HG02943 (cell line): ENCODE results near the gene FTO.

ENCODE experiments used
- ATAC-seq: cut with Tn5 transposase; IDR thresholded peaks from one replicate; pipeline ENCODE4 v1.9.1; 2021; ENCODE audit warnings: mild to moderate bottlenecking, low read depth, moderate library complexity; ENCODE audit not compliant: unreplicated experiment

FTO gene

DNA sequence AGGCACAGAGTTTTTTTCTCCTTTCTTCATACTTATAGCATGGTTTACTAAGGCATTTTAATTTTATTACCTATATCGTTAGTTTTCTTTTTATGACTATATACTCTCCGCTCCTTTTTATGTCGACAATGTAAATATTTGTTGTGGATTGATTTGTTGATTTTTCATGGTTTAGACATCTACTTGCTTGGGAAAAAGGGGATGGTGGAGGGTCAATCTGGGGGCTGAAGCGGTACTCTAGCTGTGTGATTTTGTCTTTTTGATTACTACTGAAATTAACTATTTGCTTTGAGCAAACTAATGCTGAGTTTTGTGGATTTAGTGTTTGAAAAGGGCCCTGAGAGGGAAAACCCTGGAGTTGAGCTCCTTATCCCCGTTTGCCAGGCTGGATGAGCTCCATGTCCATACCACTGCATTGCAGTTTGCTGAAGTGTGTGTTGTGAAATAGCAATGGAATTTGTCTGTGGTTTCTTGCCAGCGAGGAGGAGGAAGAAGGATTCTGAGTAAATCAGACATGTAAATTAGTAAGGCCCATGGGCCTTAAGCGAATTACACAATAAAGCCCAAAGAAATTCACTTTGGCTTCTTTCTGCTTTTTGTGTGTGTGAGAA lies 72.0 kb downstream of the FTO start:
- no peak for ATAC-seq

DNA sequence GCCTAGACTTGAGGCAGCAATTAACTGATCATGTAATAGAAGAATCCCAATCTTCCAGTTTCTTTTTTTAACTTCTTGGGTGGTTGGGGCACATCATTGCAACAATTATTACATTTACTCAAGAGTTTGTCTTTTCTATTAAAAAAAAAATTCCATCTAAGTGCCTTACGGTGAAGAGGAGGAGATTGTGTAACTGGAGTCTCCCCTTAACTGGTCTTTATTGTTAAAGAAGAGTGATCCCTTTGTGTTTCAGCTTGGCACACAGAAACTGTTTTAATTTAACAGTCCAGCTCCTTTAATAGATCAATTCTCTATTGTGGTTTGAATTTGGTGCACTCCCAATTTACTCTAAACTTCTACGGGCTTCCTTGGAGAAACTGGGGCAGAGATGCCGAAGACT lies 75.2 kb downstream of the FTO start:
- no peak for ATAC-seq

DNA sequence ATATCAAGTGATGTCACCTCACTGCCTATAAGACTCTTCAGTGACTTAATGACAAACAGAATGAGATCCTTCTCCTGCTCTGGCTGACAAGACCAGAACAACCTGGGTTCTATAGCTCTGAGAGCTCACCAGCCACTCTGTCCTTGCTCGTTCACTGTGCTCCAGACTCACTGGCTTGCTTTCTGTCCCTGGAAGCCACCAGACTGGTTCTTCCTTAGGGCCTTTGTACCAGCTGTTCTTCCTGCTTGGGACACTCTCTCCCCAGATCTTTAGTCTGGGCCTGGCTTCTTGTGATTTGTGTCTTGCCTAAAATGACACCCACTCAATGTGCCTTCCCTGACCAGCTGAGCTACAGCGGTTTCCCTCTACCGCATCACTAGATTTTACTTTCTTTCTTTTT lies 76.1 kb downstream of the FTO start:
- ATAC-seq, result no peak

DNA sequence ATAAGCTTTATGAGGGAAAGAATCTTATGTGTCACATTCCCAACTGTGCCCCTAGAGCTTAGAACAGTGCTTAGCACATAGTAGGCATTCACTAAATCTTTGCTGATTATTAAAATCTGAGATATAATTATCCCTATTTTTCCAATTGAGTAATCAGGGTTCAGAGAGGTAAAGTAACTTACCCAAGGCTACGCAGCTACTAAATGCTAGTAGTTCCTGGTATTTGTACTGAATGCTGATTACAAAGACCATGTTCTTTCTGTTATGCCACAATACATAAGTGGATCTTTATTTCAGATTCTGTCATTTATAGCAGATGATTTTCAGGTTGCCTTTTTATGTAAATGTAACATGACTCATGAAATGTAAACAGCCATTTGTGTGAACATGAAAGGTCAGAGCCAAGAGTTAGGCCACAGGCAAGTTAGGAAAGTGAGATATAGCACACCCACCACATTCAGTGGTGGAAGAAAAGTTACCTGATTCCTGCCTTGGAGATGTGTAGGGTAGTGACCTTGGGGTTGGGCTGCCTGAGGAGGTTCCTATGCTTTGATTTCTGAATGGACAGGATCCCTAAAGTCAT lies 77.2 kb downstream of the FTO start:
- ATAC-seq, result no peak

DNA sequence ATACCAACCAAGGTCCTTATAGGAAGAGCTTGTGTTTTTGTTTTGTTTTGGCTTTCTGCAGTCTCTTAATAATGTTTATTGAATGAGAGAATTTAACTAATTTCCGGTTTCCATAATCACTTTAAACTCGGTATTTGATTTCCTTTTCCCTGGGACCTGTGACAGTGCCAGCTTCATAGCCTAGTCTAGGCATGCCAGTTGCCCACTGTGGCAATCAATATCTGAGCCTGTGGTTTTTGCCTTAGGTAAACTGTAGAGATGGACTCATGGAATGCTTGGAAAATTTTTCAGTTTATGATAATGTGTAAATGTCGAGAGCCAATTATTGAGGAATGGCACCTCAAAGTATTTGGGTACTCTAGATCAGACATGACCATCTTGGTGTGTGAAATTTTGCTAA lies 78.2 kb downstream of the FTO start:
- no peak for ATAC-seq

DNA sequence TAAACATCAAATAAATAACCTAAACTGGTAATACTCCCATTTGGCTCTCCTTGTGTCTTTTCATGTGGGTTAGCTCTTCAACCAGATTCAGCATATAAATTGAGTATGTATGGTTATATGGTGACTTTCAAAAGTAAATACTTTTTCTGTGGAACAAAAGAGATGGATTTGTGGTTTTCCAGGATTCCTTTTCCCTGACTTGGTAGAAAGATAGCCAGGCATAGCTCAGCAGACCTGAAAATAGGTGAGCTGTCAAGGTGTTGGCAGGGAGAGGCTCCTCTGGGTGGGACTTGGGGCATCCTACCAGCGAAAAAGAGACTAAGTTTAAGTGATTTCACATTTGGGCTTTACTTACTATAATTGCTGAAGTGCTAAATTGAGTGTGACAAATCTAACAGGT lies 80.3 kb downstream of the FTO start:
- ATAC-seq, result no peak

DNA sequence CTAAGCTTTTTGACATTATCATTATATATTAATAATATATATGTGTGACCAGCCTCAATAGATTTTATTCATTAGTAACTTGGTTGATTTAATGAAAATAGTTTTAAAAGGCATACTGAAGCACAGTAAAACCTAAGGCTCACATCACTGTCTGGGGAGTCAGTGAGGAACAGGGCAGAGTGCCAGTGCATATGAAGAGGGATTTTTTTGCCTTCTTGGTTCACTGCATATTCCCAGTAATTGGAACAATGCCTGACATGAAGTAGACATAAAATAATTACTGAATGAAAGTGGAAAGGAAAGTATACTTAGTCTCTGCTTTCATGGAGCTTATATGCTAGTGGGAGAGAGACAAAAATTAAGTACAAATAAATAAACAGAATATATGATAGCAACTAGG lies 81.1 kb downstream of the FTO start:
- ATAC-seq, result no peak

DNA sequence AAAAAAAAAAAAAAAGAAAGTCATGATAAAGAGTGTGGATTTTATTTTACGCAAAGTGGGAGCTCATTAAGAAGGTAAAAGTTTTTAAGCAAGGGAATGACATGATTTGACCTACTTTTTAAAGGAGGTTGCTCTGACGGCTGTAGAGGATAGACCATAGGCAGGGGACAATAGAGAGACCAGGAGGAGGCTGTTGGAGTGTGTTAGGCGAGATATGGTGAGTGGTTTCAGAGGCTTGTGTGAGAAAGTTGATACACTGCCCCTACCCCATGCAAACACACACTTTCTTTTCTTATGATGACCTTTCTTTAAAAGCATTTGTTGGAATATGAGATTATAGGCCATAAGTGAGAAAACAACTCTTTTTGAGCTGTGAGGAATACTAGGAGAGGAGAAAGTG lies 82.0 kb downstream of the FTO start:
- ATAC-seq, result no peak

DNA sequence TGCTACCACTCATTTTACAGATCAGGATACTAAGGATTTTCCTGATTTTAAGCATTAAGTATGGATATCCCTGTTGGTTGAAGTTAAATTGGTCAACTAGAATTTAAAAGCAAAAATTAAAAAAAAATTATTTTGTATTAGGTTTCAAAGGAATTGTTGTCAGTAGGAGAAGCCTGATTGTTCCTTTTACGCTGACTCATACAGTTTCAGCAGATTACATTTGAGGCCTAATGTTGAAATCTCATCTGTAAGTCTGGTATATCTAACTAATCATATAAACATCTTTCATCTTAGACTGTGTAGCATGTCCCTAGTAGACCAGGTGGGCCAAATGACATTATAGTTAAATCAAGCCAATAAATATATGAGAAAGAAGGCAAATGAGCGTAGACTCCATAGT lies 83.5 kb downstream of the FTO start:
- no peak for ATAC-seq

DNA sequence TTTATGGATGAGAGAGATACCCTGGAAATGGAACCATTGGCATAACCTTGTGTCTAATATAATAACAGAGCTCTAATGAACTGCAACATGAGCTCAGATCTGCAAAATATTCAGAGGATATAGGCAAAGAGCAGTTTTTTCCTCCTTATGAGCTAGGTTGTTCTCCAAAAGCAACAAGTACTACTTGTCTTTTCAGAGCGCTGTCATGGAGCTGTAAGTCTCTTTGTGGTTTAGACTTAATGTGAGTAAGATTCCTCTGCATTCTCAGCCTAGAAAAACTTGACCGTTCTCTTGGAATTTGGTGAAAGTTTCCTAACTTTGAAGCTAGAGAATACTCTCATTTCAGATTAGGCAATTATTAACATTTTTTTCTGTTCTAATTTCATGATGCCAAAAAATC lies 85.2 kb downstream of the FTO start:
- ATAC-seq, result no peak

DNA sequence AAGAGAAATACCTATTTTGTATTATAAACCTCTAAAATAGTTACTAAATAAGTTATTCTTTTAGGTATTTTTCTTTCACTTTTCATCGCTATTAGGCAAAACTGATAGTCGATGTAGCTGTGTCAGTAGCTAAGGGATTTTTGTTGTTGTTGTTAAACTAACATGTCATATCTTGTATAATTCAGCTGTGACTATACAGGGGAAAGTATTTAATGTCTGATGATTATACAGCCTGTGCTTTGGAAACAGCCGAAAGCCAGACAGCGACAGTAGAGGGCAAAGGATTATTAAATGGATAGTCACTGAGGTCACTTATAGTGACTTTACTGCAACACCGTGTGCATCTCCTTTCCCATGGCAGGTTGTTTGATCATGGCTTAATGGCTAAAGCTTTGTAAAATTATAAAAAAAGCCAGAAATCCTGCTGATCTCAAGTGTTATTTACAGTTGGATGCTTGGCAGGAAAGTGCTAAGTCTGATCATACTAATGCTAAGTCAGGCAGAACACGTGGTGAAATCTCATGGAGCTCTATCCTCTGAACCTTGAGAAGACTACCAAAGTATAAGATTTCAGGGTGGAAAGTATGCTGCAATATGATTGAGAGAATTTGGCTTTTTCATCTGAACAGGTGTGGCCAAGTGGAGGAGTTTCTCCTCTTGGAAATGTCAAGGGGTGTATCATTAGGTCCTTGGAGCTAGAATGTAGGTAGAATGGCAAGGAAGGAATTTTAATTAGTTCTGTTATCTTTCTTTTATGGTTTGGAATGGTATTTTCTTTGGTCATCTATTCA lies 88.4 kb downstream of the FTO start:
- ATAC-seq, result no peak

DNA sequence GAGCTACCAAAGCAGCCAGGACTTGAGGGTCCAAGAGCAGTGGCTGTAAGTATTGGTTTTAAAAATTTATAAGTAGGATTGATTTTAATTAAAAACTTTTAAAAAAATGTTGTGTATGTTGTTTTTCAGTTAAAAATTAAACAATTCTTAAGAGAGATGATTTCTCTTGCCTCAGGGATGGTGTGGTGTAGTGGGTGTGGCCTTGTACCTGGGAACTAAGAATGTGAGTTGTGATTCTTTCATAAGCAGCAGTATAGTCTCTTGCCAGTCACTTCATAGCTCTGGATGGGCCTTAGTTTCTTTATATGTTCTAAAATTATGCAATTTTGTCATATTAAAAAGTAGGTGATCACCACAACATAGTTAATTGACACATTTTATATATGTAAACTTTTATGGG lies 99.5 kb downstream of the FTO start:
- ATAC-seq, result no peak

DNA sequence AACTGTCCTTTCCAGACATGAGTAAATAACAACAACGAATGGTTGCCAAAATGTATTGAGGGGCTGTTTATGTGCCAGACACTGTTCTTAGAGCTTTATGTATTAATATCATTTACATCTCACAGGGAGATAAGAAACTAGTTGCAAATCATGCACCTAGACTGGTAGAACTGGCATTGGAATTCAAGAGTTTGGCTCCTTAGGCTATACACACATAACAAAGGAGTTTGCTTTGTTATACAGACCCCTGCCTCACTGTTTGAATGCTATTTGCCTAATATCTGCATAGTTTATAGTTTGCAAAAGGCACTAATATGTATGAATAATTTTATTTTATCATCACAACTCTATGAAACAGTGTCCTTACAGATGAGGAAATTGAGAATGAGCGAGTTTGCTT lies 100.0 kb downstream of the FTO start:
- ATAC-seq, result no peak

DNA sequence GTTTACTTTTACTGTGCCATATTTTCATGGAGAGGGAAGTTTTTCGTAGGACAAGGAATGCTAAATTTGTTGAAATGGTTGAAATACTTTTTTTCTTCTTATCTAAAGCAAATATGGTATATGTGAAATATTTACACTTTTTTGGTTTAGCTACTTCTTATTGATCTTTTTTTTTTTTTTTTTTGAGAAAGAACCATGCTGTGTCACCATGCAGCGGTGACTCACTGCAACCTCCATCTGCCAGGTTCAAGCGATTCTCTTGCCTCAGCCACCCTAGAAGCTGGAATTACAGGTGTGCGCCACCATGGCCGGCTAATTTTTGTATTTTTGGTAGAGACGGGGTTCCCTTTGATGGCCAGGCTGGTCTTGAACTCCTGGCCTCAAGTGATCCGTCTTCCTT lies 100.5 kb downstream of the FTO start:
- ATAC-seq, result no peak

DNA sequence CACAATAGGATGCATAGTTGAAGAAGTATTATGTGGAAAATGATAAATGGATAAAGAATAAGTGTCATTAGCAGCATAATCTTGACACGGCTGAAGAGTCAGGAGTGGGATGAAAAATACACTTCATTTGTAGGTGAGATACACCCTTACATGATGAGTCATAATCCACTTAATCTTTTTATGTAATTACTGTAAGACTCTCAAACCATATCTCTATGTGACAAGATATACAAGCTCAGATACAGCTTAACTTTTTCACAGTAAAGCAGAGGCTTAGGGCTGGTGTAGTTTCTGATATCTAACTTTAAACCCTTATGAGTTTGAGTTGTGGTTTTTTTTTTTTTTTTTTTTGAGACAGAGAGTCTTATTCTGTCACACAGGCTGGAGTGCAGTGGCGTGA lies 101.2 kb downstream of the FTO start:
- no peak for ATAC-seq

DNA sequence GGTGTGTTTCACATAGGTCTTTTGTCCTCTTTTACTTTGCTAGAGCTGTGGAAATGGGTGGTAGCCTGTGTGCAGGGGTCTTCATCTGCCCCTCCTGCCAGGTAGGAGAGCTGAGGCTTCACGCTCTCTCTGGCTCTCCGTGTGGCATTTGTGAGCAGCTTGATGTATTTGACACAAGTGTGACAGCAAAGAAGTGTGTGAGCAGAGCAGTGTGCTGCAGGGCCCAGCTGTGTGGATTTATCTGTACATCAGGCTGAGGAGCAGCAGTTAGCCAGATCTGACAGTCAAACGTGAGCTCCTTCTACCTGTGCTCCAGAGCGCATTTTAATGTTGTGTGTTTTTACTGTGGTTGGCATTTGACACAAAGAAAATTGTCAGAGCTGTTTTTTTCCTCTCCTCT lies 101.8 kb downstream of the FTO start:
- ATAC-seq, result no peak

DNA sequence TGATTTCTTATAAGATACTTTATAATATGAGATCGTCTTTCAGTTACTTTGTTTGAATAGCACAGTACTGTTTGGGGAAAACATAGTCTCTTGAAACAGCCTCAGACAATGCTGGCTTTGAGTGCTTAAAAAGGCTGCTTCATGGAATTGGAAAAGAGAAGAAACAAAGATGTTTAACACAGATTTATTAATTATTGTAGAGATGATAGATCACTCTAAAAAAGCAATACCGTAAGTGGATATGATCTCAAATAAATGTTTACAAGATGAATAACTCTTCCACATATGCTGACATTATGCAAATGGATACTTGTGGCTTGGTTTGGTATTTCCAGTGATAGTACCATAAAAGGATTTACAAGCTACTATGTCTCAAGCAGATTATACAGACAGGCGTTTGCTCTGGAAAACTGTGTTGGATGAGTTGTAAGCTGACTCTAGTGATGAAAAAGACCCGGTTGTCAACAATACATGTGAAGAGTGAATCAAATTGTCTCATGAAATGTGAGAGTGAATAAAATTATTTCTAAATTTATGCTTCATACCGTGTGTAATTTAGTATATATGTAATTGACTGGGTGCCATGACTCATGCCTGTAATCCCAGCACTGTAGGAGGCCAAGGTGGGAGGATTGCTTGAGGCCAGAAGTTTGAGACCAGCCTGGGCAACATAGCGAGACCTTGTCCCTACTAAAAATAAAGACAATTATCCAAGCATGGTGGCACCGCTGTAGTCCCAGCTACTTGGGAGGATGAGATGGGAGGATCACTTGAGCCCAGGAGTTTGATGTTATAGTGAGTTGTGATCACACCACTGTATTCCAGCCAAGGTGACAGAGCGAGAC lies 105.4 kb downstream of the FTO start:
- no peak for ATAC-seq

DNA sequence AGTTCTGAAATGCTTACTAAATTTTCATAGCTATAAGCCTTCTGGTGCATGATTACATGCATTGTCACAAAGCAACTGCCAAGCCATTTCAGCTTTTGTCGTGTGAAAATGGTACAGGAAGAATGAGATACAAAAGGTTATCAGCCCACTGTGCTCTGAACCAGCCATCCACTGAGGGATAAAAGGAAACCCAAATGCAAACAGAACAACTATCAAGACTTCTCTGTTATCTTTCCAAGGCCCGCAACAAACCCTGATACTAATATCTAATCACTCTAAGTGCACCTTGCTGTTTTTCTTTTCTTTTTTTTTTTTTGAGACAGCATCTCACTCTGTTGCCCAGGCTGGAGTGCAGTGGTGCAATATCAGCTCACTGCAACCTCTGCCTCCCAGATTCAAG lies 109.0 kb downstream of the FTO start:
- no peak for ATAC-seq

DNA sequence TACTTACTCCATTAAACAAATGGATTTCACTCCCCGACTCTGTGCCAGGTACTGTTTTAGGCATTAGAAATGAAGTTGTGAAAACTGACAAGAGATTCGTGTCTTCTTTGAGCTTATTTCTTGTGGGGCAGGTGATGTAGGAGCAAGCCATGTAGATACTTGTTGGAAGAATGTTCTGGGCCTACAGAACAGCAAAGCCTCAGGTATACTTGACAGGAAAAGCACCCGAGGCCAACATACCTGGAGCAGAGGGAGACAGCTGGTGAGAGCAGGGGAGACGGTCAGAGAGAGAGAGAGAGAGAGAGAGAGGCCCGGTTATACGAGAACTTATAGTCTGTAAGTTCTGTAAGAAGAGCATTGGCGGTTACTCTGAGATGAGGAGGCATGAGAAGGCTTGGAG lies 110.8 kb downstream of the FTO start:
- no peak for ATAC-seq

DNA sequence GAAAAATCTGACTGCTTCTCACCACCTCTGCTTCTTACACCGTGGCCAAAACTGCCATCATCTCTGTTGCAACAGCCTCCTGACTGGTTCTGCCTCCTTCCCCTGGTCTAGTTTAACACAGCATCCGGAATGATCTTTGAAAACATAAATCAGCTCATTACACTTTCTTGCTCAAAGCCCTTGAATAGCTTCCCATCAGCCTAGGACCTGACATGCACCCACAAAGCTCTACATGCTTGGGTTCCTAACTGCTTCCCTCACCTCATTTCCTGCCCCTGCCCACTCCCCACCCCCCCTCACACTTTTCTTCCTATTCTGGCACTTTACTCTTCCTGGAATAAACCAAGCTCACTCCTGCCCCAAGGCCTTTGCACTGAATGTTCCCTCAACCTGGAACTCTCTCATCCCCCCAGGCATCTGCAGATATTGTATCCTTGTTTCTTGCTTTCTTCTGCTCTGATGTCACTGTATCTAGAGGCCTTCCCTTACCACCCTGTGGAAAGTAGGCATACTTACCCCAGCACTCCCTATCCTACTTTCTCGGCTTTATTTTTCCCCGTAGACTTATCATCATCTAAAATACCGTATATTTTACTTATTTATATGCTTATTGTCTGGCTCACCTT lies 112.4 kb downstream of the FTO start:
- no peak for ATAC-seq
